H9 (cell line): ENCODE data around the gene XRRA1. TPM values are rescaled to one million over a fixed set of nuclear protein-coding genes. Genes with fewer than 3 reads are reported as not detected.

Experiments
- DNase-seq: peaks from one replicate; pipeline ENCODE4 v3.0.0-alpha.2; 2017
- H2AFZ ChIP-seq: one replicate; pipeline ENCODE4 v1.6.1; 2013; ENCODE audit warnings: mild to moderate bottlenecking, low read length, control low read depth, moderate library complexity
- H2AK5ac ChIP-seq: 2 replicates; pipeline ENCODE4 v1.6.1; 2013; ENCODE audit warnings: low read length, control low read depth, mixed read lengths; ENCODE audit not compliant: insufficient read length
- H2BK120ac ChIP-seq: one replicate; pipeline ENCODE4 v1.6.1; 2013; ENCODE audit warnings: low read depth, mild to moderate bottlenecking, low read length, control low read depth, inconsistent platforms; ENCODE audit not compliant: poor library complexity, severe bottlenecking
- H2BK12ac ChIP-seq: 2 replicates; pipeline ENCODE4 v1.6.1; 2013; ENCODE audit warnings: low read length, control low read depth, mixed read lengths, low read depth; ENCODE audit not compliant: insufficient read length
- H2BK15ac ChIP-seq: 2 replicates; pipeline ENCODE4 v1.6.1; 2013; ENCODE audit warnings: low read depth, low read length, control low read depth
- H2BK20ac ChIP-seq: one replicate; pipeline ENCODE4 v1.6.1; 2013; ENCODE audit warnings: low read depth, mild to moderate bottlenecking, low read length, control low read depth, inconsistent platforms; ENCODE audit not compliant: poor library complexity, severe bottlenecking
- H2BK5ac ChIP-seq: 2 replicates; pipeline ENCODE4 v1.6.1; 2013; ENCODE audit warnings: low read length, control low read depth, mixed read lengths; ENCODE audit not compliant: insufficient read length
- H3K14ac ChIP-seq: 2 replicates; pipeline ENCODE4 v1.6.1; 2013; ENCODE audit warnings: low read length, control low read depth; ENCODE audit not compliant: insufficient read depth
- H3K18ac ChIP-seq: 2 replicates; pipeline ENCODE4 v1.6.1; 2013; ENCODE audit warnings: low read depth, mild to moderate bottlenecking, mixed read lengths, low read length, control low read depth; ENCODE audit not compliant: insufficient read length
- H3K23ac ChIP-seq: 2 replicates; pipeline ENCODE4 v1.6.1; 2013; ENCODE audit warnings: low read length, control low read depth, mixed read lengths, low read depth; ENCODE audit not compliant: insufficient read length
- H3K23me2 ChIP-seq: 2 replicates; pipeline ENCODE4 v1.6.1; 2013; ENCODE audit warnings: low read depth, mild to moderate bottlenecking, mixed read lengths, low read length, control low read depth; ENCODE audit not compliant: insufficient read length, poor library complexity, severe bottlenecking
- H3K27ac ChIP-seq: 2 replicates; pipeline ENCODE4 v1.5.1; 2013; ENCODE audit warnings: low read length, control low read depth, mixed read lengths, low read depth; ENCODE audit not compliant: insufficient read length
- H3K27me3 ChIP-seq: 2 replicates; pipeline ENCODE4 v1.6.1; 2013; ENCODE audit warnings: low read length, control low read depth, inconsistent platforms; ENCODE audit not compliant: insufficient read depth
- H3K4ac ChIP-seq: 2 replicates; pipeline ENCODE4 v1.6.1; 2013; ENCODE audit warnings: low read depth, mild to moderate bottlenecking, control low read depth, inconsistent platforms, low read length, moderate library complexity
- H3K4me1 ChIP-seq: 2 replicates; pipeline ENCODE4 v1.6.1; 2013; ENCODE audit warnings: low read length, control low read depth, inconsistent platforms; ENCODE audit not compliant: insufficient read depth
- H3K4me2 ChIP-seq: 2 replicates; pipeline ENCODE4 v1.6.1; 2013; ENCODE audit warnings: low read length, control low read depth, mixed read lengths; ENCODE audit not compliant: insufficient read length, insufficient read depth
- H3K56ac ChIP-seq: 2 replicates; pipeline ENCODE4 v1.6.1; 2013; ENCODE audit warnings: low read depth, mild to moderate bottlenecking, mixed read lengths, low read length, control low read depth; ENCODE audit not compliant: insufficient read length
- H3K79me1 ChIP-seq: 2 replicates; pipeline ENCODE4 v1.6.1; 2013; ENCODE audit warnings: low read depth, mild to moderate bottlenecking, moderate library complexity, low read length, control low read depth, inconsistent platforms; ENCODE audit not compliant: insufficient read depth, poor library complexity, severe bottlenecking
- H3K79me2 ChIP-seq: 2 replicates; pipeline ENCODE4 v1.6.1; 2013; ENCODE audit warnings: low read length, control low read depth, inconsistent platforms; ENCODE audit not compliant: insufficient read depth
- H3K9ac ChIP-seq: 2 replicates; pipeline ENCODE4 v1.6.1; 2013; ENCODE audit warnings: low read length, control low read depth, mixed read lengths; ENCODE audit not compliant: insufficient read length; ENCODE audit errors: extremely low read depth
- H3K9me3 ChIP-seq: one replicate; pipeline ENCODE4 v1.6.1; 2013; ENCODE audit warnings: low read depth, low read length, inconsistent platforms; ENCODE audit not compliant: control insufficient read depth
- H3T11ph ChIP-seq: one replicate; pipeline ENCODE4 v1.6.1; 2013; ENCODE audit warnings: mild to moderate bottlenecking, low read length, control low read depth, inconsistent platforms
- H4K20me1 ChIP-seq: one replicate; pipeline ENCODE4 v1.6.1; 2013; ENCODE audit not compliant: control insufficient read depth, insufficient read length, insufficient read depth
- H4K5ac ChIP-seq: 2 replicates; pipeline ENCODE4 v1.6.1; 2013; ENCODE audit warnings: low read depth, mild to moderate bottlenecking, mixed read lengths, low read length, control low read depth; ENCODE audit not compliant: insufficient read length
- H4K8ac ChIP-seq: replicated peaks from 2 replicates; pipeline ENCODE4 v1.6.1; 2013; ENCODE audit warnings: low read length, control low read depth, mixed read lengths, low read depth; ENCODE audit not compliant: insufficient read length
- H4K91ac ChIP-seq: 2 replicates; pipeline ENCODE4 v1.6.1; 2013; ENCODE audit warnings: low read depth, mild to moderate bottlenecking, moderate library complexity, mixed read lengths, low read length, control low read depth; ENCODE audit not compliant: insufficient read length
- H3K27ac Mint-ChIP-seq, 3 experiments: 2 replicates in 2 of 3; 3 replicates in 1 of 3; pipeline ENCODE4 v1.8.0; 2020 to 2021; ENCODE audit warnings: mixed read lengths in 3 of 3, mild to moderate bottlenecking in 1 of 3, moderate library complexity in 1 of 3
- H3K27me3 Mint-ChIP-seq: 2 replicates; pipeline ENCODE4 v1.8.0; 2021; ENCODE audit warnings: low read depth, mild to moderate bottlenecking, moderate library complexity, mixed read lengths
- H3K36me3 Mint-ChIP-seq, 3 experiments: 2 replicates in 2 of 3; 3 replicates in 1 of 3; pipeline ENCODE4 v1.8.0; 2020 to 2021; ENCODE audit warnings: low read depth in 3 of 3, mixed read lengths in 3 of 3; ENCODE audit not compliant: insufficient read depth in 1 of 3
- H3K4me1 Mint-ChIP-seq, 2 experiments: 2 replicates each; pipeline ENCODE4 v1.8.0; 2020; ENCODE audit warnings: mixed read lengths in 2 of 2
- H3K4me3 Mint-ChIP-seq, 2 experiments: 2 replicates in 1 of 2; 3 replicates in 1 of 2; pipeline ENCODE4 v1.8.0; 2020 to 2021; ENCODE audit warnings: mild to moderate bottlenecking in 2 of 2, mixed read lengths in 2 of 2, moderate library complexity in 1 of 2
- H3K9me3 Mint-ChIP-seq, 2 experiments: 2 replicates in 1 of 2; 3 replicates in 1 of 2; pipeline ENCODE4 v1.8.0; 2020; ENCODE audit warnings: mild to moderate bottlenecking in 2 of 2, mixed read lengths in 2 of 2, moderate library complexity in 1 of 2
- WGBS: extraction: QIAGEN DNeasy Blood & Tissue Kit; methylation state at CpG from one replicate; pipeline ENCODE4 v1.1.7; 2013; ENCODE audit warnings: missing lambda C conversion rate, low lambda C conversion rate, mixed read lengths; ENCODE audit not compliant: insufficient read length; ENCODE audit errors: extremely low coverage; 5-methylcytosine and 5-hydroxymethylcytosine counted together
- total RNA-seq: library from RNA; stranded (reverse); gene quantifications from 2 replicates; pipeline ENCODE4 v1.2.1, GENCODE V29; 2021
- TF ChIP-seq, protein P1 (sequence below): fragments of 200-600 bp; sonication (generic); conservative IDR thresholded peaks from 3 replicates; pipeline ENCODE4 v1.8.0; 2021; ENCODE audit warnings: antibody characterized with exemption, mild to moderate bottlenecking

XRRA1 gene
- total RNA-seq, 1 experiment from 2014 or later, result 4.5 TPM

DNA sequence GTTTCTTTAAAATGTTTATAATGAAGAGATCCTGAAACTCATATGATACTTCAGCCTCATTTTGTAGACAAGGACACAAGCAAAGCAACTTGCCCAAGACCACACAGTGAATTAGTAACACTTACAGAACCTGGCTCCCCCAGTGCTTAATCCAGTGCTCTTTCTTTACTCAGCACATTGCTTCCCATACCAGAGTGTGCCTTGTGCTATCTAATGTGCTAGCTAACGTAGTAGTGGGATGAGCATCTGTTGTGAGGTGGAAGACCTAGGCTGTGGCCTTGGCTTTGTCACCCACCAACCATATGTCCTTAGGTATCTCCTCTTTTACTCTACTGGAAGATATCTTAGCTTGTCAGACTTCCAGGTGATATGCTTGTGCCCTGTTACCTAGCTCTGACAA, 5.3 kb upstream of the XRRA1 start:
- peaks cover 11% of the 10 kb centered on the region for H3K79me1 ChIP-seq
- H3K4me1 Mint-ChIP-seq, result peaks cover 15 to 21% of the 10 kb centered on the region in 2 experiments
- H4K8ac ChIP-seq, result no peak overlapping the region
- H3K79me2 ChIP-seq, result peaks cover 30% of the 10 kb centered on the region
- no peak overlapping the region for H2BK12ac ChIP-seq
- H2BK120ac ChIP-seq, result no peak overlapping the region
- H2AFZ ChIP-seq, result no peak overlapping the region
- H3K27ac ChIP-seq, result no peak overlapping the region
- TF ChIP-seq, protein P1, sequence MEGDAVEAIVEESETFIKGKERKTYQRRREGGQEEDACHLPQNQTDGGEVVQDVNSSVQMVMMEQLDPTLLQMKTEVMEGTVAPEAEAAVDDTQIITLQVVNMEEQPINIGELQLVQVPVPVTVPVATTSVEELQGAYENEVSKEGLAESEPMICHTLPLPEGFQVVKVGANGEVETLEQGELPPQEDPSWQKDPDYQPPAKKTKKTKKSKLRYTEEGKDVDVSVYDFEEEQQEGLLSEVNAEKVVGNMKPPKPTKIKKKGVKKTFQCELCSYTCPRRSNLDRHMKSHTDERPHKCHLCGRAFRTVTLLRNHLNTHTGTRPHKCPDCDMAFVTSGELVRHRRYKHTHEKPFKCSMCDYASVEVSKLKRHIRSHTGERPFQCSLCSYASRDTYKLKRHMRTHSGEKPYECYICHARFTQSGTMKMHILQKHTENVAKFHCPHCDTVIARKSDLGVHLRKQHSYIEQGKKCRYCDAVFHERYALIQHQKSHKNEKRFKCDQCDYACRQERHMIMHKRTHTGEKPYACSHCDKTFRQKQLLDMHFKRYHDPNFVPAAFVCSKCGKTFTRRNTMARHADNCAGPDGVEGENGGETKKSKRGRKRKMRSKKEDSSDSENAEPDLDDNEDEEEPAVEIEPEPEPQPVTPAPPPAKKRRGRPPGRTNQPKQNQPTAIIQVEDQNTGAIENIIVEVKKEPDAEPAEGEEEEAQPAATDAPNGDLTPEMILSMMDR, result no peak
- no peak for DNase-seq
- no peaks in the 10 kb centered on the region; a peak in 1 of 5 replicates for H3K9me3 Mint-ChIP-seq
- H3K23me2 ChIP-seq, result peaks cover 5% of the 10 kb centered on the region
- no peak overlapping the region for H4K91ac ChIP-seq
- no peak overlapping the region for H3T11ph ChIP-seq
- no peak overlapping the region; a peak in 1 of 7 replicates for H3K27ac Mint-ChIP-seq
- H3K9ac ChIP-seq, result no peak overlapping the region
- H3K27me3 ChIP-seq, result no peaks in the 10 kb centered on the region
- no peak overlapping the region for H2BK20ac ChIP-seq
- no peaks in the 10 kb centered on the region for H3K4me1 ChIP-seq
- no peak overlapping the region for H3K56ac ChIP-seq
- WGBS, result no CpG with 5 or more reads among the region's 1 CpG
- no peak overlapping the region for H3K18ac ChIP-seq
- no peak overlapping the region for H3K14ac ChIP-seq
- H2BK15ac ChIP-seq, result no peak overlapping the region
- H3K36me3 Mint-ChIP-seq, result peaks cover 0 to 17% (median 6%) of the 10 kb centered on the region in 3 experiments; a peak in 5 of 7 replicates
- no peak overlapping the region for H2BK5ac ChIP-seq
- no peak overlapping the region for H3K4me2 ChIP-seq
- no peak overlapping the region for H3K4ac ChIP-seq
- H3K9me3 ChIP-seq, result no peaks in the 10 kb centered on the region
- H3K4me3 Mint-ChIP-seq, result no peak overlapping the region
- no peak overlapping the region for H4K5ac ChIP-seq
- no peaks in the 10 kb centered on the region for H4K20me1 ChIP-seq
- H3K27me3 Mint-ChIP-seq, result no peaks in the 10 kb centered on the region
- H3K23ac ChIP-seq, result no peak overlapping the region
- no peak overlapping the region for H2AK5ac ChIP-seq
